Stimulated activated effector memory CD8-positive, alpha-beta T cell treated with anti-CD3 and anti-CD28 coated beads, Interleukin-12 subunit alpha, Interleukin-12 subunit beta, amount 100 ng/mL, for 72 hours (primary cell): ENCODE results near the gene RPL7A.

Experiments
- ATAC-seq: fragments of 150-1000 bp; cut with Tn5 transposase; 2 replicates; pipeline ENCODE4 v1.10.0; 2021
- DNase-seq, 2 donors: peaks; one replicate each; pipeline ENCODE4 v3.0.0; 2021 to 2022; ENCODE audit warnings: low spot score in 2 of 2
- H3K27ac Mint-ChIP-seq: one replicate; pipeline ENCODE4 v1.8.0; 2022; ENCODE audit warnings: mild to moderate bottlenecking, mixed read lengths
- H3K36me3 Mint-ChIP-seq: one replicate; pipeline ENCODE4 v1.8.0; 2022; ENCODE audit warnings: mild to moderate bottlenecking, mixed read lengths
- H3K4me1 Mint-ChIP-seq: one replicate; pipeline ENCODE4 v1.8.0; 2022; ENCODE audit warnings: mixed read lengths
- H3K4me3 Mint-ChIP-seq: one replicate; pipeline ENCODE4 v1.8.0; 2022; ENCODE audit warnings: mild to moderate bottlenecking, mixed read lengths
- H3K9me3 Mint-ChIP-seq: one replicate; pipeline ENCODE4 v1.8.0; 2022; ENCODE audit warnings: mixed read lengths

RPL7A gene

DNA sequence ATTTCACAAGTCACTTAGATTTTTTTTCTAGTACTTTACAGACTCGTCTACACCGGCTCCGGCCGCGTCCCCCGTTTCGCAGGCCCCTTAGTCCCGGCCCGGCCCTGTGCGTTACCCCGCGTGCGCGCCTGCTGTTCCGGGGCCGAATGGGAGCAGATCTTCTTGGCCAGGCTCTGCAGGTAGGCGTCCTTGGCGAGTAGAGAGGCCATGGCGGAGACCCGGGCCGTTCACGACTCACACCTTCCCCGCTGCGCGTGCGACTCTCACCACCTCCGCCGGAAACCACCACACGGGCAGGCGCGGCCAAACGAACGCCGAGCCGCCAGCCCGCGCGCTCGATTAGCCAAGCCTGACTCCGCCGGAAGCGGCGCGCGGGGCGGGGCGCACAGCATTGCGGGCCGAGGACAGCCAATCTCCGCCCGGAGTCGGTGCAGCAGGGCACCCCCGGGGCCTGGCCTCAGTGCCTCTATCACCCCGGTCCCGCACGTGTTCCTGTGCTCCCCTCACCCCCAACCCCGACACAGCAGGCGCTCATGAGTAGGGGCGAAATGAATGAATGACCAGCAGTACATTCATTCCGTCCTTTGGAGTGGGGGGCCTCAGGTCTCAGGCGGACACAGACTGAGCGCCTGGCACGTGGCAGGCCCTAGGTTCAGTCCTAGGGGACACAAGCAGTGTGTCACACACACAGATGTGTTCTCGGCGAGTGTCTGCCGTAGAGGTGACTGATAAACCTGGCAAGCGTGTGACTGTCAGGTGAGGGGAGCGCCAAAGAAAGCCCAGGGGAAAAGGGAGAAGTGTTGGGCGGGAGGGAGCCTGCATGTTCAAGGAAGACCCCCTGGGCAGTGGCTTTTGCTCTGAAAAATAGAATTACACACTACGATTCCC is 11.8 kb upstream of the RPL7A start, which contains the start of gene SURF6:
TSS of gene SURF6 (minus strand) at position 265 of the 888 bp plus-strand sequence. CDS start at position 209, 56 bp downstream.
- H3K4me1 Mint-ChIP-seq: peaks cover 54% of the 10 kb centered on the region

DNA sequence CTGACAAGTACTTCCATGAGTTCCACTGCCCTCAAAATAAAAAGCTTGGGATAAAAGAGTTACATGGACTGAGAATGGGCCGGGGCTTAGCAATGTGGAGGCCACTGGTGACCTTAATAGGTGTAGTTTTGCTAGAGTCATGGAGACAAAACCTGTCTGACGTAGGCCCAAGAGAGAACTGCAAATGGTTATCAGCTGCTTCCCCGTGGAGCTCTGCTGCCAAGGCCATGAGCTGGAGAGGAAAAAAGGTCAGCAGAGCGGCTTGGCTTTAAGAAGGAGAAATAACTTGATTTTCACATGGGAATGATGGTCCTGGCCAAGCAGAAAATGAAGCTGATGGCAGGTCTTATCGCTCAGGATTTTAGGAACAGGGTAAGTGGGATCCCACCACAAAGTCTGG is 8.4 kb upstream of the RPL7A start:
- H3K36me3 Mint-ChIP-seq: peaks cover 86% of the 10 kb centered on the region
- peaks cover 46% of the 10 kb centered on the region for H3K4me1 Mint-ChIP-seq
- DNase-seq (no peak), ATAC-seq (no peak)
- no peaks in the 10 kb centered on the region for H3K9me3 Mint-ChIP-seq
- H3K27ac Mint-ChIP-seq: peak overlapping the region; percentile 79
- H3K4me3 Mint-ChIP-seq: no peak overlapping the region

More for the DNA sequence above, 11.8 kb upstream of the RPL7A start, which contains the start of gene SURF6:
- DNase-seq (peak; percentile 90 to 97), ATAC-seq (peak; percentile 95)
- peak within 1 kb of the TSS; percentile 93 for H3K27ac Mint-ChIP-seq
- H3K9me3 Mint-ChIP-seq: no peaks in the 10 kb centered on the region
- H3K36me3 Mint-ChIP-seq: peaks cover 87% of the 10 kb centered on the region
- H3K4me3 Mint-ChIP-seq: peak within 1 kb of the TSS; percentile 90

DNA sequence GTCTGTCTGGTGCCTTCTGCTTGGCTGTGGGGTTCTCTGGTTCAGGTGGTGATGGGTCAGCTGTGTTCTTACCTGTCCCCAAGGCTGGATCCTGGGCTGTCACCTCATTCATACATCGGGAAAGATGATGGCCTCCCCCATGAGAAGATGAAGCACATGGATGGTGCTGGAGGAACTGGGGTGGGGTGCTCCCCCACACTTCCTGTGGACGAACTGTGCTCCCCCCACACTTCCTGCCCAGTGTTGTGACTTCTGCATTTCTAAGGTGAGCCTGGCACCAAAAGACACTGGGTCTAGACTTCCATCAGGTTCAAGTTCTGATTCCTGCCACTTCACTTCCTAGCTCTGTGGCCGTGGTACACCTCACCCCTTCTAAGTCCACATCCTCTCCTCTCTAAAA is 7.8 kb upstream of the RPL7A start:
- ATAC-seq (no peak), DNase-seq (no peak)
- peaks cover 43% of the 10 kb centered on the region for H3K4me1 Mint-ChIP-seq
- no peaks in the 10 kb centered on the region for H3K9me3 Mint-ChIP-seq
- peaks cover 84% of the 10 kb centered on the region for H3K36me3 Mint-ChIP-seq
- peak overlapping the region; percentile 79 for H3K27ac Mint-ChIP-seq
- no peak overlapping the region for H3K4me3 Mint-ChIP-seq

DNA sequence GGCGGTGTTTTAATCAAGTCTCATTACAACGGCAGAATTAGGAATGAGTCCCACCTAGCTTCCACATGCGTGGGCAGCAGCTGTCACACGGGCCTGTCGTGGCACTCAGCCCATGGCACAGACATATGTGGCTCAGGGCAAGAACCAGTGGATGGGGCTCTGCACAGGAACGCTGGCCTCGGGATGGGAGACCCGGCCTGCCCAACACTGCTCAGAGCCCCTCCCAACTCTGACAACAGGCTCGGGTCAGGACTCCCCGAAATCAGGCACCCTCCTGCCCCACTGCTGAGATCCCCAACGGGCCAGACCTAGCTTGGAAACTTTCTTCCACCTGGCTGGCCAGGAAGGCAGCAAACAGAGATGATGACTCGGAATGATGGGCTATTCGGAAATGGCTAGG is 7.1 kb upstream of the RPL7A start:
- Mint-ChIP-seq H3K27ac (peak overlapping the region; percentile 79), H3K9me3 (no peaks in the 10 kb centered on the region), H3K4me3 (no peak overlapping the region), H3K36me3 (peaks cover 80% of the 10 kb centered on the region), H3K4me1 (peaks cover 37% of the 10 kb centered on the region)
- DNase-seq (no peak), ATAC-seq (no peak)

DNA sequence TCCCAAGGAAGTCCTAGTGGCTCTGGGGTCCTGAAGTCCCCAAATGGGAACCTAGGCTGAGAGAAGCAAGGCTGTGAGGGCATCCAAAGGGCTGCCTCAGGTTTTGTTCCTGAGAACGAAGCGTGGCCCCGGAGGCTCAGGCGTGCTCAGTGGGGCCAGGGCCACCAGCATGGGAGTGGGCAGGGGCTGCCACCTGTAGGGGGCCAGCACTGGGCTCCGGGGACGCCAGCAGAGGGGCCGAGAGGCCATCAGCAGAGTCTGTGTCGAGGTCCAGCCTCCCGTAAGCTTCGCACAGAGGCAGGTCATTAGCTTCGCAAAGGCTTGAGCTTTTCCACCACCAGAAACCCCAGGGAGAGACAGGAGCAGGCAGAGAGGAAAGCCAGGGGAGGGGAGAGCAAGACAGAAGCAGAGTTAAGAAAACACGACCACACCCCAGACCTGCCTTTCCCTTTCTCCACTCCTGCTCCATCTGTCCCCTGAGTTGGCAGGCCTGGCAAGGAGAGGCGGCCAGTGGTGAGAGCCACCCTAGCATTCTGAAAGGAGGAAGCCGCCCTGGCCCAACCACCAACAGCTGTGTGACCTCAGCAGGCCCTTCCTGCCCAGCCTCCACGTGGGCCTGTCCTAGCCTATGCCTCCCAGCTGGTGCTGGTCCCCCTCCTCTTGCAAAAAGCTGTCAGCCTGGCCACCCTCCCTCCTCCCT is 6.5 kb upstream of the RPL7A start:
- no peak for DNase-seq
- Mint-ChIP-seq H3K4me3 (no peak overlapping the region), H3K4me1 (peaks cover 37% of the 10 kb centered on the region), H3K36me3 (peaks cover 80% of the 10 kb centered on the region), H3K9me3 (no peaks in the 10 kb centered on the region), H3K27ac (peak overlapping the region; percentile 79)
- peak; percentile 11 for ATAC-seq

GRCh38 chr9:133342069-133342406 is 6.0 kb upstream of the RPL7A start:
- H3K4me1 Mint-ChIP-seq: peaks cover 39% of the 10 kb centered on the region
- no peak overlapping the region for H3K4me3 Mint-ChIP-seq
- peak overlapping the region; percentile 79 for H3K27ac Mint-ChIP-seq
- H3K36me3 Mint-ChIP-seq: peaks cover 80% of the 10 kb centered on the region
- peak; percentile 4 for ATAC-seq
- no peaks in the 10 kb centered on the region for H3K9me3 Mint-ChIP-seq
- DNase-seq: no peak

- no peak overlapping the region for H3K27ac Mint-ChIP-seq
- peaks cover 78% of the 10 kb centered on the region for H3K36me3 Mint-ChIP-seq
- no peak overlapping the region for H3K4me3 Mint-ChIP-seq
- H3K4me1 Mint-ChIP-seq: peaks cover 42% of the 10 kb centered on the region
- no peak for DNase-seq
- H3K9me3 Mint-ChIP-seq: no peaks in the 10 kb centered on the region
- peak; percentile 14 for ATAC-seq
Measured at GRCh38 chr9:133342570-133342969, 5.4 kb upstream of the RPL7A start.

GRCh38 chr9:133344071-133344470 is 3.9 kb upstream of the RPL7A start:
- H3K4me3 Mint-ChIP-seq: no peak overlapping the region
- no peak overlapping the region for H3K27ac Mint-ChIP-seq
- ATAC-seq (no peak), DNase-seq (no peak)
- peaks cover 84% of the 10 kb centered on the region for H3K36me3 Mint-ChIP-seq
- peaks cover 50% of the 10 kb centered on the region for H3K4me1 Mint-ChIP-seq
- H3K9me3 Mint-ChIP-seq: no peaks in the 10 kb centered on the region

- Mint-ChIP-seq H3K36me3 (peaks cover 84% of the 10 kb centered on the region), H3K4me3 (no peak overlapping the region), H3K27ac (no peak overlapping the region), H3K9me3 (no peaks in the 10 kb centered on the region), H3K4me1 (peaks cover 58% of the 10 kb centered on the region)
- DNase-seq: no peak
- no peak for ATAC-seq
Measured at GRCh38 chr9:133344979-133345378, 3.0 kb upstream of the RPL7A start.

GRCh38 chr9:133345596-133345995 is 2.4 kb upstream of the RPL7A start:
- Mint-ChIP-seq H3K9me3 (no peaks in the 10 kb centered on the region), H3K27ac (no peak overlapping the region), H3K4me3 (no peak overlapping the region), H3K4me1 (peaks cover 58% of the 10 kb centered on the region), H3K36me3 (peaks cover 86% of the 10 kb centered on the region)
- DNase-seq (no peak), ATAC-seq (no peak)

- peaks cover 55% of the 10 kb centered on the region for H3K4me1 Mint-ChIP-seq
Measured at GRCh38 chr9:133346021-133346785, 1.8 kb upstream of the RPL7A start.

GRCh38 chr9:133347515-133347984 is 468 bp upstream of the RPL7A start:
- DNase-seq: peak in 1 of 2 donors; percentile 83
- Mint-ChIP-seq H3K9me3 (no peaks in the 10 kb centered on the region), H3K27ac (peak overlapping the region; percentile 100), H3K4me1 (peaks cover 45% of the 10 kb centered on the region), H3K36me3 (peaks cover 92% of the 10 kb centered on the region), H3K4me3 (peak overlapping the region; percentile 99)
- ATAC-seq: peak; percentile 61

More at GRCh38 chr9:133346021-133346785, 1.8 kb upstream of the RPL7A start:
- H3K27ac Mint-ChIP-seq: peak overlapping the region; percentile 100
- no peaks in the 10 kb centered on the region for H3K9me3 Mint-ChIP-seq
- ATAC-seq (no peak), DNase-seq (no peak)
- peak overlapping the region; percentile 99 for H3K4me3 Mint-ChIP-seq
- peaks cover 92% of the 10 kb centered on the region for H3K36me3 Mint-ChIP-seq

GRCh38 chr9:133348718-133349573 is 928 bp downstream of the RPL7A start:
- Mint-ChIP-seq H3K27ac (peak overlapping the region; percentile 100), H3K4me3 (peak overlapping the region; percentile 99), H3K36me3 (peaks cover 91% of the 10 kb centered on the region), H3K9me3 (no peaks in the 10 kb centered on the region), H3K4me1 (peaks cover 53% of the 10 kb centered on the region)
- no peak for DNase-seq
- no peak for ATAC-seq

DNA sequence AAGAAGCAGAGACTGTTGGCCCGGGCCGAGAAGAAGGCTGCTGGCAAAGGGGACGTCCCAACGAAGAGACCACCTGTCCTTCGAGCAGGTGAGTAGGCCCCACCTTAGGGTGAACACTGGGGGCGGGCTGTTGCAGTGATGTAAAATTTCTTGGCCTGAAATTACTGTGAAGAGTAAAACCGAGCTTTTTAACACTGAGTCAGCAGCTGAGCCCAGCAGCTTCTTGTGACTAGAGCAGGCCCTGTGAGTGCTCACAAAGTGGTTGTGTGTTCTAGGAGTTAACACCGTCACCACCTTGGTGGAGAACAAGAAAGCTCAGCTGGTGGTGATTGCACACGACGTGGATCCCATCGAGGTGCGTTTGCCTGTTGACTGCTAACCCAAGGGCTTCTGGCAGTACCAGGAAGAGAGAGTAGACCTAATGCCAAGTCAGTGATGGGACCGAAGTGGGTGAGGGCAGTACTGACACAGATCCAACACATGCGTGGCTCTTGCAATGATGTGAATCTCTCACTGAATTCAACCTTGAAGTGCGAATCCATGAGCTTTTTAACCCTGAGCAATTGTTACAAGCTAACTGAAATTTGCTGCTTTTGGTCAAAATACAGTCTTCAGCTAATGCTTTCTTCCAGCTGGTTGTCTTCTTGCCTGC is 2.1 kb downstream of the RPL7A start:
- peak; percentile 45 for ATAC-seq
- DNase-seq: no peak
- Mint-ChIP-seq H3K36me3 (peaks cover 81% of the 10 kb centered on the region), H3K27ac (peak overlapping the region; percentile 100), H3K4me3 (peak overlapping the region; percentile 99), H3K9me3 (no peaks in the 10 kb centered on the region), H3K4me1 (peaks cover 60% of the 10 kb centered on the region)
